ENCODE measurements around the gene PPP6R3. TPM values are rescaled to one million over a fixed set of nuclear protein-coding genes. Genes with fewer than 3 reads are reported as not detected.

The PPP6R3 gene, protein sequence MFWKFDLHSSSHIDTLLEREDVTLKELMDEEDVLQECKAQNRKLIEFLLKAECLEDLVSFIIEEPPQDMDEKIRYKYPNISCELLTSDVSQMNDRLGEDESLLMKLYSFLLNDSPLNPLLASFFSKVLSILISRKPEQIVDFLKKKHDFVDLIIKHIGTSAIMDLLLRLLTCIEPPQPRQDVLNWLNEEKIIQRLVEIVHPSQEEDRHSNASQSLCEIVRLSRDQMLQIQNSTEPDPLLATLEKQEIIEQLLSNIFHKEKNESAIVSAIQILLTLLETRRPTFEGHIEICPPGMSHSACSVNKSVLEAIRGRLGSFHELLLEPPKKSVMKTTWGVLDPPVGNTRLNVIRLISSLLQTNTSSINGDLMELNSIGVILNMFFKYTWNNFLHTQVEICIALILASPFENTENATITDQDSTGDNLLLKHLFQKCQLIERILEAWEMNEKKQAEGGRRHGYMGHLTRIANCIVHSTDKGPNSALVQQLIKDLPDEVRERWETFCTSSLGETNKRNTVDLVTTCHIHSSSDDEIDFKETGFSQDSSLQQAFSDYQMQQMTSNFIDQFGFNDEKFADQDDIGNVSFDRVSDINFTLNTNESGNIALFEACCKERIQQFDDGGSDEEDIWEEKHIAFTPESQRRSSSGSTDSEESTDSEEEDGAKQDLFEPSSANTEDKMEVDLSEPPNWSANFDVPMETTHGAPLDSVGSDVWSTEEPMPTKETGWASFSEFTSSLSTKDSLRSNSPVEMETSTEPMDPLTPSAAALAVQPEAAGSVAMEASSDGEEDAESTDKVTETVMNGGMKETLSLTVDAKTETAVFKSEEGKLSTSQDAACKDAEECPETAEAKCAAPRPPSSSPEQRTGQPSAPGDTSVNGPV
- total RNA-seq (2021), result 138 and 139 TPM in 2 replicates
- long read RNA-seq, full-length matches to known transcripts, result 47 of 207 reads
- long read RNA-seq, partial matches to known transcripts, result 40 of 207 reads
- long read RNA-seq, other reads (novel, unspliced or antisense), result 120 of 207 reads

GRCh38 chr11:68460741-68461574 lies at the start of gene PPP6R3:
PPP6R3 (plus strand) TSS chr11:68460752; CDS start chr11:68537665, 76,913 bp downstream.
- no peak within 1 kb of the TSS for H2BK20ac ChIP-seq (ENCODE audit: low read depth, low read length, poor library complexity, severe bottlenecking)
- peak within 1 kb of the TSS; percentile 84 for H3K9ac ChIP-seq (ENCODE audit: extremely low read depth, insufficient read length, low read length)
- H3T11ph ChIP-seq (ENCODE audit: low read length), result no peak within 1 kb of the TSS
- H2AFZ ChIP-seq (ENCODE audit: low read length), result peak within 1 kb of the TSS; percentile 88
- peak within 1 kb of the TSS; percentile 41 for H2BK12ac ChIP-seq (ENCODE audit: insufficient read length, low read depth, low read length)
- H3K27me3 ChIP-seq (ENCODE audit: insufficient read depth, low read length), result no peaks in the 10 kb centered on the region
- peak within 1 kb of the TSS; percentile 96 for H3K14ac ChIP-seq (ENCODE audit: insufficient read depth, low read length)
- peak within 1 kb of the TSS; percentile 90 to 94 for H3K4me3 Mint-ChIP-seq
- no peak within 1 kb of the TSS for H2AK5ac ChIP-seq (ENCODE audit: insufficient read length, low read length)
- DNase-seq, result no peak
- H2BK15ac ChIP-seq (ENCODE audit: low read depth, low read length), result no peak within 1 kb of the TSS
- H3K79me2 ChIP-seq (ENCODE audit: insufficient read depth, low read length), result peaks cover 44% of the 10 kb centered on the region
- H3K4me1 ChIP-seq (ENCODE audit: insufficient read depth, low read length), result peaks cover 4% of the 10 kb centered on the region
- no CpG with 5 or more reads among the region's 92 CpGs for WGBS (ENCODE audit: extremely low coverage, insufficient read length, low lambda C conversion rate)
- H4K8ac ChIP-seq (replicated peaks; ENCODE audit: insufficient read length, low read depth, low read length), result no peak within 1 kb of the TSS
- H3K23me2 ChIP-seq (ENCODE audit: insufficient read length, low read depth, low read length, poor library complexity, severe bottlenecking), result peaks cover 6% of the 10 kb centered on the region
- H4K91ac ChIP-seq (ENCODE audit: insufficient read length, low read depth, low read length), result no peak within 1 kb of the TSS
- H2BK5ac ChIP-seq (ENCODE audit: insufficient read length, low read length), result no peak within 1 kb of the TSS
- no peaks in the 10 kb centered on the region; a peak in 1 of 5 replicates for H3K9me3 Mint-ChIP-seq
- H3K79me1 ChIP-seq (ENCODE audit: insufficient read depth, low read depth, low read length, poor library complexity, severe bottlenecking), result no peaks in the 10 kb centered on the region
- H3K27ac ChIP-seq (ENCODE audit: insufficient read length, low read depth, low read length), result peak within 1 kb of the TSS; percentile 82
- H2BK120ac ChIP-seq (ENCODE audit: low read depth, low read length, poor library complexity, severe bottlenecking), result no peak within 1 kb of the TSS
- H3K56ac ChIP-seq (ENCODE audit: insufficient read length, low read depth, low read length), result peak within 1 kb of the TSS; percentile 69
- TF ChIP-seq, protein P1, sequence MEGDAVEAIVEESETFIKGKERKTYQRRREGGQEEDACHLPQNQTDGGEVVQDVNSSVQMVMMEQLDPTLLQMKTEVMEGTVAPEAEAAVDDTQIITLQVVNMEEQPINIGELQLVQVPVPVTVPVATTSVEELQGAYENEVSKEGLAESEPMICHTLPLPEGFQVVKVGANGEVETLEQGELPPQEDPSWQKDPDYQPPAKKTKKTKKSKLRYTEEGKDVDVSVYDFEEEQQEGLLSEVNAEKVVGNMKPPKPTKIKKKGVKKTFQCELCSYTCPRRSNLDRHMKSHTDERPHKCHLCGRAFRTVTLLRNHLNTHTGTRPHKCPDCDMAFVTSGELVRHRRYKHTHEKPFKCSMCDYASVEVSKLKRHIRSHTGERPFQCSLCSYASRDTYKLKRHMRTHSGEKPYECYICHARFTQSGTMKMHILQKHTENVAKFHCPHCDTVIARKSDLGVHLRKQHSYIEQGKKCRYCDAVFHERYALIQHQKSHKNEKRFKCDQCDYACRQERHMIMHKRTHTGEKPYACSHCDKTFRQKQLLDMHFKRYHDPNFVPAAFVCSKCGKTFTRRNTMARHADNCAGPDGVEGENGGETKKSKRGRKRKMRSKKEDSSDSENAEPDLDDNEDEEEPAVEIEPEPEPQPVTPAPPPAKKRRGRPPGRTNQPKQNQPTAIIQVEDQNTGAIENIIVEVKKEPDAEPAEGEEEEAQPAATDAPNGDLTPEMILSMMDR (conservative IDR thresholded peaks at IDR 0.05), result no peak
- H3K18ac ChIP-seq (ENCODE audit: insufficient read length, low read depth, low read length), result peak within 1 kb of the TSS; percentile 98
- no peak within 1 kb of the TSS for H4K5ac ChIP-seq (ENCODE audit: insufficient read length, low read depth, low read length)
- H3K27ac Mint-ChIP-seq, result peak within 1 kb of the TSS; percentile 94 to 99 (median 98)
- peaks cover 3% of the 10 kb centered on the region; the same call in 1 of the 2 replicates for H3K27me3 Mint-ChIP-seq (ENCODE audit: low read depth)
- H3K23ac ChIP-seq (ENCODE audit: insufficient read length, low read depth, low read length), result no peak within 1 kb of the TSS
- H3K4me2 ChIP-seq (ENCODE audit: insufficient read depth, insufficient read length, low read length), result peak within 1 kb of the TSS; percentile 99
- H4K20me1 ChIP-seq (ENCODE audit: control insufficient read depth, insufficient read depth, insufficient read length), result peaks cover 4% of the 10 kb centered on the region
- H3K36me3 Mint-ChIP-seq (ENCODE audit: insufficient read depth in 1 of 3, low read depth in 3 of 3), result peaks cover 0 to 4% (median 4%) of the 10 kb centered on the region in 3 experiments; a peak in 3 of 7 replicates
- no peaks in the 10 kb centered on the region for H3K9me3 ChIP-seq (ENCODE audit: control insufficient read depth, low read depth, low read length)
- H3K4me1 Mint-ChIP-seq, result peaks cover 25% of the 10 kb centered on the region in 2 experiments
- H3K4ac ChIP-seq (ENCODE audit: low read depth, low read length), result no peak within 1 kb of the TSS

Data from H9 (cell line).